Mesenchymal stem cell (in vitro differentiated cells and primary cell): ENCODE results near the gene DIP2C.

Source experiments
- DNase-seq: peaks from one replicate; pipeline ENCODE4 v3.0.0-alpha.2; 2013
- H2AFZ ChIP-seq: one replicate; pipeline ENCODE4 v1.6.1; 2013; ENCODE audit warnings: low read depth, mild to moderate bottlenecking, control low read depth, inconsistent platforms, low read length, moderate library complexity
- H2AK5ac ChIP-seq: 2 replicates; pipeline ENCODE4 v1.6.1; 2013; ENCODE audit warnings: low read length, moderate library complexity, mild to moderate bottlenecking, inconsistent platforms; ENCODE audit not compliant: severe bottlenecking
- H2BK120ac ChIP-seq: one replicate; pipeline ENCODE4 v1.6.1; 2013; ENCODE audit warnings: low read depth, mild to moderate bottlenecking, inconsistent platforms, low read length, moderate library complexity
- H2BK12ac ChIP-seq, 2 experiments: one replicate each; pipeline ENCODE4 v1.6.1; 2013; ENCODE audit warnings: inconsistent platforms in 2 of 2, low read length in 2 of 2, mild to moderate bottlenecking in 2 of 2, moderate library complexity in 2 of 2, control low read depth in 1 of 2
- H2BK15ac ChIP-seq: one replicate; pipeline ENCODE4 v1.6.1; 2013; ENCODE audit warnings: mild to moderate bottlenecking, low read depth, inconsistent platforms; ENCODE audit not compliant: poor library complexity, severe bottlenecking
- H2BK5ac ChIP-seq: 2 replicates; pipeline ENCODE4 v1.6.1; 2013; ENCODE audit warnings: low read depth, mild to moderate bottlenecking, low read length, control low read depth, inconsistent platforms; ENCODE audit not compliant: poor library complexity, severe bottlenecking
- H3K14ac ChIP-seq, 2 experiments: one replicate each; pipeline ENCODE4 v1.6.1; 2013; ENCODE audit warnings: inconsistent platforms in 2 of 2, low read length in 2 of 2, control low read depth in 1 of 2, mild to moderate bottlenecking in 1 of 2, moderate library complexity in 1 of 2
- H3K18ac ChIP-seq, 2 experiments: one replicate each; pipeline ENCODE4 v1.6.1; 2013; ENCODE audit warnings: inconsistent platforms in 2 of 2, low read length in 2 of 2, control low read depth in 1 of 2, low read depth in 1 of 2, mild to moderate bottlenecking in 1 of 2
- H3K23ac ChIP-seq, 2 experiments: one replicate each; pipeline ENCODE4 v1.6.1; 2013; ENCODE audit warnings: inconsistent platforms in 2 of 2, low read length in 2 of 2, mild to moderate bottlenecking in 2 of 2, moderate library complexity in 2 of 2, control low read depth in 1 of 2
- H3K27ac ChIP-seq: 2 replicates; pipeline ENCODE4 v1.5.1; 2013; ENCODE audit warnings: mild to moderate bottlenecking, moderate library complexity, low read length, control low read depth, inconsistent platforms; ENCODE audit not compliant: poor library complexity, severe bottlenecking
- H3K27me3 ChIP-seq, 2 experiments: 2 replicates each; pipeline versions ENCODE4 v1.6.1 to v1.7.0; 2013; ENCODE audit warnings: low read length in 2 of 2, mild to moderate bottlenecking in 2 of 2, moderate library complexity in 2 of 2, control low read depth in 1 of 2, inconsistent platforms in 1 of 2; ENCODE audit not compliant: control insufficient read depth in 1 of 2, insufficient read depth in 1 of 2
- H3K36me3 ChIP-seq, 2 experiments: 2 replicates each; pipeline versions ENCODE4 v1.6.1 to v1.7.0; 2013; ENCODE audit warnings: low read length in 2 of 2, control low read depth in 1 of 2, inconsistent platforms in 1 of 2, low read depth in 1 of 2, mild to moderate bottlenecking in 1 of 2; ENCODE audit not compliant: insufficient read depth in 2 of 2, control insufficient read depth in 1 of 2
- H3K4ac ChIP-seq, 2 experiments: one replicate each; pipeline ENCODE4 v1.6.1; 2013; ENCODE audit warnings: inconsistent platforms in 2 of 2, low read length in 2 of 2, mild to moderate bottlenecking in 2 of 2, moderate library complexity in 2 of 2, control low read depth in 1 of 2, low read depth in 1 of 2
- H3K4me1 ChIP-seq: 2 replicates; pipeline ENCODE4 v1.6.1; 2013; ENCODE audit warnings: low read depth, low read length, control low read depth; ENCODE audit not compliant: control insufficient read depth, insufficient read depth
- H3K4me2 ChIP-seq: 2 replicates; pipeline ENCODE4 v1.6.1; 2013; ENCODE audit warnings: low read length, mild to moderate bottlenecking, inconsistent platforms; ENCODE audit not compliant: poor library complexity, severe bottlenecking
- H3K4me3 ChIP-seq, 2 experiments: 2 replicates each; pipeline versions ENCODE4 v1.5.1 to v1.7.0; 2013; ENCODE audit warnings: low read length in 2 of 2, mild to moderate bottlenecking in 2 of 2, control low read depth in 1 of 2, low read depth in 1 of 2; ENCODE audit not compliant: insufficient read depth in 1 of 2
- H3K79me1 ChIP-seq: replicated peaks from 2 replicates; pipeline ENCODE4 v1.6.1; 2013; ENCODE audit warnings: mild to moderate bottlenecking, control low read depth, low read length, inconsistent platforms; ENCODE audit not compliant: poor library complexity, severe bottlenecking
- H3K9ac ChIP-seq: 2 replicates; pipeline ENCODE4 v1.7.0; 2013; ENCODE audit warnings: mild to moderate bottlenecking, low read length, moderate library complexity
- H3K9me3 ChIP-seq: 2 replicates; pipeline ENCODE4 v1.7.0; 2013; ENCODE audit warnings: mild to moderate bottlenecking, low read length; ENCODE audit not compliant: control insufficient read depth
- H4K8ac ChIP-seq: one replicate; pipeline ENCODE4 v1.6.1; 2013; ENCODE audit warnings: inconsistent platforms, mild to moderate bottlenecking, low read length, moderate library complexity
- H4K91ac ChIP-seq: one replicate; pipeline ENCODE4 v1.6.1; 2013; ENCODE audit warnings: mild to moderate bottlenecking, low read length, inconsistent platforms
- WGBS: methylation state at CpG from one replicate; pipeline ENCODE4 v1.1.7; 2013; ENCODE audit warnings: mixed read lengths; 5-methylcytosine and 5-hydroxymethylcytosine counted together

DIP2C gene

GRCh38 chr10:317926-318325, 371.5 kb downstream of the DIP2C start:
- no peak for DNase-seq
- peaks cover 24 to 52% of the 10 kb centered on the region in 2 experiments for H3K36me3 ChIP-seq
- H3K9ac ChIP-seq = no peak overlapping the region
- peak overlapping the region in 1 of 2 experiments; percentile 42 for H2BK12ac ChIP-seq
- H2BK15ac ChIP-seq = no peak overlapping the region
- peaks cover 19% of the 10 kb centered on the region for H3K4me1 ChIP-seq
- H2AFZ ChIP-seq = no peak overlapping the region
- H3K79me1 ChIP-seq = peaks cover 17% of the 10 kb centered on the region
- no peak overlapping the region for H3K18ac ChIP-seq
- H3K27me3 ChIP-seq = no peaks in the 10 kb centered on the region
- H3K14ac ChIP-seq = no peak overlapping the region
- no peak overlapping the region for H3K23ac ChIP-seq
- H2BK5ac ChIP-seq = no peak overlapping the region
- no peak overlapping the region for H4K91ac ChIP-seq
- 97% methylated on average over 10 of the region's 12 CpGs for WGBS
- no peak overlapping the region for H3K4me2 ChIP-seq
- no peak overlapping the region for H2BK120ac ChIP-seq
- no peak overlapping the region for H3K4ac ChIP-seq
- H3K9me3 ChIP-seq = no peaks in the 10 kb centered on the region
- H3K4me3 ChIP-seq = no peak overlapping the region
- no peak overlapping the region for H4K8ac ChIP-seq
- no peak overlapping the region for H3K27ac ChIP-seq
- peak overlapping the region; percentile 27 for H2AK5ac ChIP-seq

DNA sequence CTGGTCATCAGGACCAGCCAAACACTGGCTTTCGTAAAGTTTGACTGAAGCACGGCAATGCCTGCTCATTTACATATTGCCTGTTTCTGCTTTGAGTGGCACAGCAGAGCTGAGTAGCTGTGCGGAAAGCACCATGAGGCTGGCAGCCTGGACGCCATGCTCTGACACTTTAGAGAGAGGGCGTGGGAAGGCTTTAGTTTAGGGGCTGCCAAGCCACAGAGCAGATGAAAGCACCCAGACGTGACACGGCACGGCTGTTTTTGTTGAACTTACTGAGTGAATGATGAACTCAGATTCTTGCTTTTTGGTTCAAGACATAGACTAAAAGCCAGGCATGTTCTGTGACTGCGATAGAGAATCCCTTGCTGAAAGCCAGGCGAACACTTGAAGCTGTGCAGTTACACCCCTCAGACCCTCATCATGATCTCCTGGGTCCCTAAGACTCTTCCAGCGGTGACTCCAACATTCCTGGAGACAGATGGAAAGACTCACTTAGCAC, 372.1 kb downstream of the DIP2C start:
- no peak overlapping the region for H3K18ac ChIP-seq
- H3K27me3 ChIP-seq = no peaks in the 10 kb centered on the region
- H3K23ac ChIP-seq = no peak overlapping the region
- H3K4me2 ChIP-seq = no peak overlapping the region
- H4K8ac ChIP-seq = no peak overlapping the region
- H3K36me3 ChIP-seq = peaks cover 24 to 52% of the 10 kb centered on the region in 2 experiments
- H3K27ac ChIP-seq = peak overlapping the region; percentile 8
- no peak overlapping the region for H2AFZ ChIP-seq
- H3K79me1 ChIP-seq = peaks cover 17% of the 10 kb centered on the region
- no peak overlapping the region for H3K4ac ChIP-seq
- DNase-seq = peak; percentile 79
- no peak overlapping the region for H3K9ac ChIP-seq
- no peaks in the 10 kb centered on the region for H3K9me3 ChIP-seq
- H2BK15ac ChIP-seq = no peak overlapping the region
- peaks cover 19% of the 10 kb centered on the region for H3K4me1 ChIP-seq
- no peak overlapping the region for H3K4me3 ChIP-seq
- H3K14ac ChIP-seq = no peak overlapping the region
- no peak overlapping the region for H2BK5ac ChIP-seq
- H2AK5ac ChIP-seq = no peak overlapping the region
- no peak overlapping the region for H2BK120ac ChIP-seq
- WGBS = 66% methylated on average over 11 of the region's 11 CpGs
- no peak overlapping the region for H4K91ac ChIP-seq
- no peak overlapping the region for H2BK12ac ChIP-seq

GRCh38 chr10:316390-316789, 373.1 kb downstream of the DIP2C start:
- H2BK12ac ChIP-seq = peak overlapping the region in 1 of 2 experiments; percentile 59
- no peak overlapping the region for H3K14ac ChIP-seq
- no peak overlapping the region for H2AFZ ChIP-seq
- no peak overlapping the region for H2BK15ac ChIP-seq
- no peak overlapping the region for H2BK5ac ChIP-seq
- H3K36me3 ChIP-seq = peaks cover 31 to 61% of the 10 kb centered on the region in 2 experiments
- H4K8ac ChIP-seq = peak overlapping the region; percentile 19
- H3K79me1 ChIP-seq = peaks cover 18% of the 10 kb centered on the region
- no peak overlapping the region for H3K4ac ChIP-seq
- H3K23ac ChIP-seq = no peak overlapping the region
- DNase-seq = no peak
- H4K91ac ChIP-seq = no peak overlapping the region
- no peaks in the 10 kb centered on the region for H3K9me3 ChIP-seq
- no peak overlapping the region for H3K9ac ChIP-seq
- H3K4me3 ChIP-seq = no peak overlapping the region
- no peaks in the 10 kb centered on the region for H3K27me3 ChIP-seq
- peak overlapping the region in 1 of 2 experiments; percentile 19 for H3K18ac ChIP-seq
- peaks cover 20% of the 10 kb centered on the region for H3K4me1 ChIP-seq
- no peak overlapping the region for H3K27ac ChIP-seq
- H2BK120ac ChIP-seq = no peak overlapping the region
- H3K4me2 ChIP-seq = no peak overlapping the region
- 92% methylated on average over 6 of the region's 6 CpGs for WGBS
- no peak overlapping the region for H2AK5ac ChIP-seq

- no peak overlapping the region for H4K8ac ChIP-seq
- H3K23ac ChIP-seq = no peak overlapping the region
- peaks cover 17% of the 10 kb centered on the region for H3K79me1 ChIP-seq
- DNase-seq = peak; percentile 15
- no peak overlapping the region for H4K91ac ChIP-seq
- WGBS = 0% methylated on average over 2 of the region's 4 CpGs
- no peak overlapping the region for H2BK5ac ChIP-seq
- H3K4me1 ChIP-seq = peaks cover 27% of the 10 kb centered on the region
- H2AFZ ChIP-seq = no peak overlapping the region
- peak overlapping the region in 1 of 2 experiments; percentile 5 for H3K4ac ChIP-seq
- H3K9ac ChIP-seq = no peak overlapping the region
- H2BK12ac ChIP-seq = no peak overlapping the region
- peaks cover 29 to 54% of the 10 kb centered on the region in 2 experiments for H3K36me3 ChIP-seq
- no peak overlapping the region for H3K4me3 ChIP-seq
- H3K4me2 ChIP-seq = no peak overlapping the region
- H3K14ac ChIP-seq = no peak overlapping the region
- no peaks in the 10 kb centered on the region for H3K27me3 ChIP-seq
- H2AK5ac ChIP-seq = no peak overlapping the region
- H2BK120ac ChIP-seq = no peak overlapping the region
- H2BK15ac ChIP-seq = no peak overlapping the region
- H3K18ac ChIP-seq = no peak overlapping the region
- H3K27ac ChIP-seq = no peak overlapping the region
- H3K9me3 ChIP-seq = no peaks in the 10 kb centered on the region
These were observed 374.6 kb downstream of the DIP2C start for GRCh38 chr10:314871-315270.
